Measurements from ENCODE around the gene BOD1. TPM values are rescaled to one million over a fixed set of nuclear protein-coding genes. Genes with fewer than 3 reads are reported as not detected.
A peak's percentile ranks its signal among the peaks of the same experiment; 100 is the strongest.

BOD1 gene
- total and polyA plus RNA-seq, 2 donors (not counting 1 experiment from before 2014, with no cell fraction given) = 60.7 to 86.9 TPM

DNA sequence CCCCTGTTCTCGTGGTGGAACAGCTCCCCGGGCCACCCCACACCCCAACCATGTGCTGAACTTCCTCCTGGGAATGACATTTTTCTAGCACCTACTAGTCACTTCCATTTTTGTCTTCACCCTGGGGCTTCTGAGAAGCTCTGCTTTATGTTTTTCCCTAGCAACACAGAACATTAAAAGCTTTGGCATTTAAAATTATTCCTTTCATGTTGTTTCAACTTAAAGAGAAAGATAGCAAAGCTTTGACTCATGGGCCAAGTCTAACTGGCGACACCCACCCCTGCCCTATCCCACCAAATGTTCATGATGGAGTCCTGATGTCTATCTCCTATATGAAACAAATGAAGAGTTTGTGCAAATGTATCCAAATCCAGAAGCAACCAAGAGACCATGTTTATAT is 22.4 kb downstream of the BOD1 start:
- Histone ChIP-seq H3K79me2 (ENCODE audit: control insufficient read depth, insufficient read depth, low read length) (no peaks in the 10 kb centered on the region), H3K4me2 (ENCODE audit: extremely low read depth, insufficient read depth, low read length) (no peak overlapping the region), H3K4me3 (replicated peaks in 1 of 4; ENCODE audit: control extremely low read depth in 1 of 4, insufficient read depth in 1 of 4, low read depth in 3 of 4, low read length in 4 of 4) (no peak overlapping the region), H3K36me3 (ENCODE audit: control insufficient read depth, insufficient read depth, low read length) (no peaks in the 10 kb centered on the region), H3K27ac (ENCODE audit: insufficient read depth, low read length) (no peak overlapping the region), H3K9me3 (ENCODE audit: control insufficient read depth, insufficient read depth, low read depth, low read length) (no peaks in the 10 kb centered on the region), H2AFZ (ENCODE audit: low read length) (no peak overlapping the region), H3K9ac (ENCODE audit: insufficient read depth, low read length) (no peak overlapping the region), H3K4me1 (ENCODE audit: control insufficient read depth, extremely low read depth, insufficient read depth, low read length) (no peaks in the 10 kb centered on the region), H4K20me1 (ENCODE audit: control insufficient read depth, extremely low read depth, insufficient read depth, low read length) (no peaks in the 10 kb centered on the region), H3K27me3 (ENCODE audit: control insufficient read depth, insufficient read depth, low read length) (no peaks in the 10 kb centered on the region)
- no peak for TF ChIP-seq EZH2 (IDR thresholded peaks at IDR 0.05; ENCODE audit: low read length, missing control alignments)
- TF ChIP-seq, protein P1, sequence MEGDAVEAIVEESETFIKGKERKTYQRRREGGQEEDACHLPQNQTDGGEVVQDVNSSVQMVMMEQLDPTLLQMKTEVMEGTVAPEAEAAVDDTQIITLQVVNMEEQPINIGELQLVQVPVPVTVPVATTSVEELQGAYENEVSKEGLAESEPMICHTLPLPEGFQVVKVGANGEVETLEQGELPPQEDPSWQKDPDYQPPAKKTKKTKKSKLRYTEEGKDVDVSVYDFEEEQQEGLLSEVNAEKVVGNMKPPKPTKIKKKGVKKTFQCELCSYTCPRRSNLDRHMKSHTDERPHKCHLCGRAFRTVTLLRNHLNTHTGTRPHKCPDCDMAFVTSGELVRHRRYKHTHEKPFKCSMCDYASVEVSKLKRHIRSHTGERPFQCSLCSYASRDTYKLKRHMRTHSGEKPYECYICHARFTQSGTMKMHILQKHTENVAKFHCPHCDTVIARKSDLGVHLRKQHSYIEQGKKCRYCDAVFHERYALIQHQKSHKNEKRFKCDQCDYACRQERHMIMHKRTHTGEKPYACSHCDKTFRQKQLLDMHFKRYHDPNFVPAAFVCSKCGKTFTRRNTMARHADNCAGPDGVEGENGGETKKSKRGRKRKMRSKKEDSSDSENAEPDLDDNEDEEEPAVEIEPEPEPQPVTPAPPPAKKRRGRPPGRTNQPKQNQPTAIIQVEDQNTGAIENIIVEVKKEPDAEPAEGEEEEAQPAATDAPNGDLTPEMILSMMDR (conservative IDR thresholded peaks at IDR 0.05 in 1 of 2, IDR thresholded peaks at IDR 0.05 in 1 of 2; ENCODE audit: low read depth in 1 of 2, low read length in 2 of 2) = no peak
- DNase-seq (ENCODE audit: low read depth in 2 of 2) = no peak

DNA sequence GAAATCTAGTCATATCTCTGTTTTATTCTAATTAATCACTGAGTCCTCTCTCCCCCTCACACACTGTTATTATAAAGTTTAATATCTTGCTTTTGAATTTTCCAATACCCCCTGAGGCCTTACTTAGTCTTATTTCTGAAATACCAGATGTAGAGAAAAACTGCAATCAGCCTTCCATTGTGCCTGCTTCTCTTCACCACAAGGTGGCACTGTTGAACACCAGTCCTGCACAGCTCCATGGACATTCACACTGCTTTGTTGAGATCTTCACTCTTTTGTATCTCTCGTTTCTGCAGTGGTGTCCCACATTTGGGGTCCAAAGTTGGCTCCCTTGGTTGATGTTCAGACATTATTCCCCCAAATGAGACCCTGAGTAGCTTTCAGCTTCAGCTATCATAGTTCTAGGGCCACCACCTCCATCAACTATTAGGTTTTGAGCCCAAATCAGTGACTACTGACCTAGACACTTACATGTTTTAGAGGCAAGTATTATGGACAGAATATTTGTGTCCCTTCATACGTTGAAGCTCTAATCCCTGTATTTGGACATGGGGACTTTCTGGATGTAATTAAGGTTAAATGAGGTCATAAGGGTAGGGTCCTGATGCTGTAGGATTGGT is 24.3 kb downstream of the BOD1 start:
- Histone ChIP-seq H3K27ac (ENCODE audit: insufficient read depth, low read length) (no peak overlapping the region), H3K36me3 (ENCODE audit: control insufficient read depth, insufficient read depth, low read length) (no peaks in the 10 kb centered on the region), H4K20me1 (ENCODE audit: control insufficient read depth, extremely low read depth, insufficient read depth, low read length) (no peaks in the 10 kb centered on the region), H3K9ac (ENCODE audit: insufficient read depth, low read length) (no peak overlapping the region), H3K4me3 (replicated peaks in 1 of 4; ENCODE audit: control extremely low read depth in 1 of 4, insufficient read depth in 1 of 4, low read depth in 3 of 4, low read length in 4 of 4) (no peak overlapping the region), H3K27me3 (ENCODE audit: control insufficient read depth, insufficient read depth, low read length) (no peaks in the 10 kb centered on the region), H3K4me2 (ENCODE audit: extremely low read depth, insufficient read depth, low read length) (no peak overlapping the region), H3K9me3 (ENCODE audit: control insufficient read depth, insufficient read depth, low read depth, low read length) (no peaks in the 10 kb centered on the region), H3K4me1 (ENCODE audit: control insufficient read depth, extremely low read depth, insufficient read depth, low read length) (no peaks in the 10 kb centered on the region), H3K79me2 (ENCODE audit: control insufficient read depth, insufficient read depth, low read length) (no peaks in the 10 kb centered on the region), H2AFZ (ENCODE audit: low read length) (no peak overlapping the region)
- TF ChIP-seq EZH2 (IDR thresholded peaks at IDR 0.05; ENCODE audit: low read length, missing control alignments) = no peak
- TF ChIP-seq, protein P1 (conservative IDR thresholded peaks at IDR 0.05 in 1 of 2, IDR thresholded peaks at IDR 0.05 in 1 of 2; ENCODE audit: low read depth in 1 of 2, low read length in 2 of 2) = peak; percentile 44 to 55
- peak in 1 of 2 donors; percentile 24 for DNase-seq (ENCODE audit: low read depth in 2 of 2)

DNA sequence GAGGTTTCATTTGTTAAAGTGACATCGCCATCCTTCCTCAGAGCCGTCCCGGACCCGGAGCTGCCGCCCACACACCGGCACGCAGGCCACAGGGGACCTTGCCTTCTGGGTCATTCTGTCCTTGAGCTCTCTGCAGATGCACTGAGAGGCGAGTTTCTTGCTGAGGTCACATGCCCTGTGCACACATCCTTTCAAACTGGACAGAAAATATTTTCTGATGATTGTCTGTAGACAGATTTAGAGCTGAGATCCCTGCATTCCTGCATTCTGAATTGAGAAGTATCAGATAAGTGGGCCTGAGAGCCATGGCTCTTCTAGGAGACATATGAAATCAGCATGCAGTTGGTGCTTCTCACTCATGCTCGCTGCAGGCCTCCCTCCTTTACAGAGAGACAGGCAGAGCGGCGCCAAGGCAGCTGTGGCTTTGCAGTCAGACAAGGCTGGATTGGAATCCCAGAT is 25.4 kb downstream of the BOD1 start:
- Histone ChIP-seq H2AFZ (ENCODE audit: low read length) (no peak overlapping the region), H3K36me3 (ENCODE audit: control insufficient read depth, insufficient read depth, low read length) (no peaks in the 10 kb centered on the region), H3K4me1 (ENCODE audit: control insufficient read depth, extremely low read depth, insufficient read depth, low read length) (no peaks in the 10 kb centered on the region), H3K9ac (ENCODE audit: insufficient read depth, low read length) (no peak overlapping the region), H4K20me1 (ENCODE audit: control insufficient read depth, extremely low read depth, insufficient read depth, low read length) (no peaks in the 10 kb centered on the region), H3K27me3 (ENCODE audit: control insufficient read depth, insufficient read depth, low read length) (no peaks in the 10 kb centered on the region), H3K4me3 (replicated peaks in 1 of 4; ENCODE audit: control extremely low read depth in 1 of 4, insufficient read depth in 1 of 4, low read depth in 3 of 4, low read length in 4 of 4) (no peak overlapping the region), H3K27ac (ENCODE audit: insufficient read depth, low read length) (no peak overlapping the region), H3K4me2 (ENCODE audit: extremely low read depth, insufficient read depth, low read length) (no peak overlapping the region), H3K9me3 (ENCODE audit: control insufficient read depth, insufficient read depth, low read depth, low read length) (no peaks in the 10 kb centered on the region), H3K79me2 (ENCODE audit: control insufficient read depth, insufficient read depth, low read length) (no peaks in the 10 kb centered on the region)
- DNase-seq (ENCODE audit: low read depth in 2 of 2) = peak in 1 of 2 donors; percentile 16
- TF ChIP-seq EZH2 (IDR thresholded peaks at IDR 0.05; ENCODE audit: low read length, missing control alignments) = no peak
- TF ChIP-seq, protein P1 (conservative IDR thresholded peaks at IDR 0.05 in 1 of 2, IDR thresholded peaks at IDR 0.05 in 1 of 2; ENCODE audit: low read depth in 1 of 2, low read length in 2 of 2) = no peak
